HG03139 (cell line): ENCODE measurements around the gene POU2F3.
"Not testable (repeated sequence)": the region's sequence is repeated elsewhere in the genome, so short reads cannot be mapped to it uniquely, and the experiment has no call there.

Experiments used
- ATAC-seq: cut with Tn5 transposase; IDR thresholded peaks from one replicate; pipeline ENCODE4 v1.9.1; 2021; ENCODE audit not compliant: unreplicated experiment

Gene POU2F3

DNA sequence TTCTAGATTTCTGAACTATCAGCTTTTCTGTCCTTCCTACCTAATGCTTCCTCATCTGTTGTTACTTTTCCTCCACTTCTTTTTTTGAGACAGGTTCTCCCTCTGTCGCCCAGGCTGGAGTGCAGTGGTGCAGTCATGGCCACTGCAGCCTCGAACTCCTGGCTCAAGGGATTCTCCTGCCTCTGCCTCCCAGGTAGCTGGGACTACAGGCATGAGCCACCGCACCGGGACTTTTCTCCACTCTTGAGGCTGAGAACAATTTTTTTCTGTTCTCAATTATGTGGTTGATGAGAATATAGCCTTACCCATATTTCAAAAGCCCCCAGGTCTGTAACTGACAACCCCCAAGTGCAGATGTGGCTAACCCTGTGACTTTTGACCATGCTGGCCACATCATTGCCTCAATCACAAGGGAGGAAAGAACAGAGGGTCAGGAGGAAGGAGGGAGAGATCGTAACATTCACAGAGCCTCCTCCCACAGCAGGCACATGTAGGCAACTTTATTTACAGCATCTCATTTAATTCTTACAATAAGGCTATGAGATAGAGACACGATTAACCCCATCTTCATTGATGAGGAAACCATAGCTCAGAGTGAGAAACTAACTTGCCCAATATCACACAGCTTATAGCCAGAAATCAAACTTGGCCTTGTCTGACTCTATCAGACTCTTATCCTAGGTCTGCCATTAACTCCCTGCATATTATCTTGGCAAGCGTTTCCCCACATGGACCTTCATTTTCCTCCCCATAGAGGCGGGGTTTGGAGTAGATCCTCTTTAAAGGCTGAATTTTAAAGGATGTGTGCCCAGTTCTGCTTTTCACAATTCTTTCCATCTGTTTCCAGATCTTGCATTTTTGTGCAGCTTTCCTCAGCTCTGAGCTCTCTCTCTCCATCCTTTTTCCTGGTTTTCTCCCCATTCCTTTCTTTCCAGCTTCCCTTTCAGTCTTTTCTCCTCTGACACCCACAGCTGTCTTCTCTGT lies 9.6 kb downstream of the POU2F3 start:
- ATAC-seq = no peak

GRCh38 chr11:120253377-120253776 lies 13.4 kb downstream of the POU2F3 start:
- ATAC-seq = not testable (repeated sequence)

GRCh38 chr11:120254788-120255518 lies 15.0 kb downstream of the POU2F3 start:
- ATAC-seq = no peak

DNA sequence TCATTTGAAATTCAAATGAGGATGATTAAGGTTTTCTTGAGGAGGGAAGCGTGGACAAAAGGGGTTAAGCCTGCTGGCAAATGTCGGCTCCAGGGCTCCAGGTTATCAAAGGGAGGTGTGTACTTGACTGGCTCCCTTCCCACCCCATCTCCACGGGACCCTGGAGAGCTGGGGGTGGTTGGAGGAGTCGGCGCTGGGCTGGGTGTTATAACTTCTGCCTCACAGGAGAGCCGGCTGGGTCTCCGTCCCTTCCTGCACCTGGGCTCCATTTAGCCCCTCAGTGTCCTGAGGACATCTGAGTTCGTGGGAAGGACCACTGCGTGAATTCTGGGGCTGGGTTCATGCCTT lies 15.6 kb downstream of the POU2F3 start:
- ATAC-seq = no peak

DNA sequence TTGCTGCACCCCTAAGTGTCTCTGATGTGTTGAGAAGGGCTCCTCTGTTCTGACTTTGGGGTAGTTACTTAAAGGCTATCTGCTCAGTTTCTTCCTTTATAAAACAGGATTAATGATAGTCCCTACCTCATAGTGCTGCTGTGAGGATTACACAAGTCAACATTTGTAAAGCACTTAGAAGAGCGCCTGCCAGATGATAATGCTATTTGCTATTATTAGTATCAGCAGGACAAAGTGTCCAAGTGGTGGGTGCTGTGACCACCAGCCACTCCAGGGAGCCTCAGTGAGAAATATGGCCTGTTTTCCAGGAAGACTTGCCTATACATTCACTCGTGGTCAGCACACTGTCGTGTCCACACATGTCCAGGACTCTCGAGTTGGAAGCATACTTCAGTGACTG lies 16.2 kb downstream of the POU2F3 start:
- no peak for ATAC-seq

- ATAC-seq = no peak
These were observed 16.8 kb downstream of the POU2F3 start for GRCh38 chr11:120256779-120257178.

- no peak for ATAC-seq
These were observed 17.4 kb downstream of the POU2F3 start for GRCh38 chr11:120257346-120257745.

DNA sequence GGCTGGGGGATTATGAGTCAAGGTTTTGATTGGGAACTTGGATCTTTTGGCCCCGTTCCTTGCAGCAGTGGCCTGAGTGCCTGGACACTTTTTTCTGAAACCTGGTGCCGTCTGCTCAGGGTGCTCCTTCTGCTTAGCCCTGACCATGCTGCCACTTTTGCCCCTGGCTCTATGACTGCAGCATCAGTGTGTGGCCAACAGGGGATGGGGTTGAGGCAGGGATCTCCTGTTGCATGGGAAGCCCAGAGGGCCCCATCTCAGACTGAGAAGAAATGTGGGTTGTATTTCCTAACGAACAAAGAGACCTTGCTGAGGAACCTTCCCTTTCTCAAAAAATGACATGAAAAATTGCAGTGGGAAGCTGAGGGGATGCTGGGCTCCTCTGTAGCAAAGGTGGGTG lies 18.7 kb downstream of the POU2F3 start:
- ATAC-seq = no peak

DNA sequence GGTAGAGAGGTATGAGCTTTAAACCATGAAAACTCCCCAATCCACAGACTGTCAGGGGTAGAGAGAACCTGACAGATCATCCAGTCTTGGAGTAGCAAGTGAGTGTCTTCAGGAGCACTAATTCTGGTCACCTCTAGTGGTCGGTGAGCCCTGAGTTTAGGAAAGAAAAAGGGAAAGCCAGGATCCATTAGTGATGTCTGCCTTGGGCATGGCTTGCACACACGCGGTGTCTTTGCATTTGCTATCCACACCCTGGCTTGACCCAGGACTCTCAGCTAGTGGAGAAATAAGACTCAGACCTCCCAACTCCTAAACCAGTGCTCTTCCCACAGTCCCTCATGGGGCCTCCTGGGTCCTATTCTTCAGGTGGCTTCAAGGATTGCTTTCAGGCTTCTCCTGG lies 19.3 kb downstream of the POU2F3 start:
- ATAC-seq = no peak

DNA sequence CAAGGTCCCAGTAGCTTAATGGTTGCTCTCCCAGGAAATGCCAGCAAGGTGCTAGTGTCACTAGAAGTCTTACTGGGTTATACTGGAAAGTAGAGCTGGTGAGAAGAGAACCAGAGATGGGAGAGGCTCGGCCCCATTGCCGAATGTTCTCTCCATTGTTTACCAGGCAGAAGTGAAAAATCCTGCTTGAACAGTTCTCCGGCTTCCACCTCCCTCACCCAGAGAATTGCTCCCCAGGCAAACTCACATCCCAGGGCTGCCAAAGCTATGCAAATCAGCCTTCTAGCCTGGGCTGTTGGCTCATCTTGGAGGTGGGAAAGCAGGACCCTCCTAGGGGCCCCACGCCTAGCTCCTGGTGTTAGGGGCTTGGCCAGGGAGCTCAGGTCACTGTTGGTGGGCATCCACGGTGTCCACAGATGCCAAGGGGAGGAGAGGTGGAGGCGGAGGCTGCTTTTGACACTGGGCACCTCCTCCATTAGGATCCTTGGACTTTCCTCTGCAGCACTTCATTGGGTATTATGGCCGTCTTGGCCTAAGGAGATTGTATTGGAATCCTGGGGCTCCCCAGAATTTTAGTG lies 20.1 kb downstream of the POU2F3 start:
- ATAC-seq = no peak

GRCh38 chr11:120260616-120261015 lies 20.7 kb downstream of the POU2F3 start:
- ATAC-seq = no peak

- ATAC-seq = no peak
These were observed 21.4 kb downstream of the POU2F3 start for GRCh38 chr11:120261321-120261720.

GRCh38 chr11:120261931-120262330 lies 22.0 kb downstream of the POU2F3 start:
- ATAC-seq = no peak

GRCh38 chr11:120267319-120267718 lies 27.4 kb downstream of the POU2F3 start:
- no peak for ATAC-seq

GRCh38 chr11:120268686-120269085 lies 28.7 kb downstream of the POU2F3 start:
- ATAC-seq = no peak

GRCh38 chr11:120270386-120270785 lies 30.4 kb downstream of the POU2F3 start:
- no peak for ATAC-seq

DNA sequence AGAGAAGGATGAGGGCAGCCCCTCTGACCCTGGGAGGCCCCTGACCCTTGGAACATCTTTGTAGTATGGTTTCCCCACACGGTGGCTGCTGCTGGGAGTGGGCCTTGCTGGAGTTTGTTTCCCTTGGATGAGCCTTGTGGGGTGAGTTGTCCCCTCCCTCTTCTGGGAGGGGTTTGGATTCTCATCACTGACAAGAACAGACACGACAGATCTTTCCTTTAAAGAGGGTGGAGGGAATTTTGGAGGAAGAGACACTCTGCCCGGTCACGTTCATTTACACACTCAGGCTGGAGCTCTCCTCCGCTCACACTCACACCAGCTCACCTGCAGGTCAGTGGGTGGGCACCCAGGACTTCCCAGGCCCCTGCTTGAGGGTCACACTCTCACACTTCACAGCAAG lies 31.7 kb downstream of the POU2F3 start:
- no peak for ATAC-seq

GRCh38 chr11:120272303-120272702 lies 32.4 kb downstream of the POU2F3 start:
- ATAC-seq = no peak

- no peak for ATAC-seq
These were observed 33.5 kb downstream of the POU2F3 start for GRCh38 chr11:120273432-120273831.

DNA sequence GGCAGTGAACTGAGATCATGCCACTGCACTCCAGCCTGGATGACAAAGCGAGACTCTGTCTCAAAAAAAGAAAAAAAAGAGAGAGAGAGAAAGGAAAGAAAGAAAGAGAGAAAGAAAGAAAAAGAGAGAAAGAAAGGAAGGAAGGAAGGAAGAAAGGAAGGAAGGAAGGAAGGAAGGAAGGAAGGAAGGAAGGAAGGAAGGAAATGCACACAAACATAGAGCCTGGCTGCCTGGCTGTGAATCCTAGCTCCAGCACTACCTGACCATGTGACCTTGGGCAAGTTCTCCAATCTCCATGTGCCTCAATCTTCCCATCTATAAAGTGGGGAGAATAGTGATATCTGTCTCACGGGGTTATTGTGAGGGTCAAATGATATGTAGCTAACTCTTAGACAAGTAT lies 34.0 kb downstream of the POU2F3 start:
- not testable (repeated sequence) for ATAC-seq

- ATAC-seq = no peak
These were observed 39.6 kb downstream of the POU2F3 start for GRCh38 chr11:120279502-120279901.

GRCh38 chr11:120280600-120281051 lies 40.7 kb downstream of the POU2F3 start:
- no peak for ATAC-seq
